Mucosa of rectum (tissue), 2 donors: ENCODE data around the gene TPM2.

ENCODE experiments used
- H3K27ac ChIP-seq, 2 donors: one replicate each; pipeline ENCODE4 v1.7.0; 2013; ENCODE audit warnings: inconsistent platforms in 2 of 2, low read depth in 2 of 2, low read length in 2 of 2
- H3K27me3 ChIP-seq, 2 donors: one replicate each; pipeline ENCODE4 v1.7.0; 2013; ENCODE audit warnings: low read length in 2 of 2; ENCODE audit not compliant: control insufficient read depth in 2 of 2, insufficient read depth in 2 of 2
- H3K36me3 ChIP-seq, 2 donors: one replicate each; pipeline ENCODE4 v1.7.0; 2013; ENCODE audit warnings: low read length in 2 of 2; ENCODE audit not compliant: control insufficient read depth in 2 of 2, insufficient read depth in 2 of 2
- H3K4me1 ChIP-seq, 2 donors: one replicate each; pipeline ENCODE4 v1.7.0; 2013; ENCODE audit warnings: low read length in 2 of 2, mild to moderate bottlenecking in 1 of 2; ENCODE audit not compliant: control insufficient read depth in 2 of 2, insufficient read depth in 2 of 2
- H3K4me3 ChIP-seq, 2 donors: one replicate each; pipeline ENCODE4 v1.7.0; 2013; ENCODE audit warnings: low read length in 2 of 2
- H3K9ac ChIP-seq, 2 donors: one replicate each; pipeline ENCODE4 v1.7.0; 2013; ENCODE audit warnings: low read length in 2 of 2, low read depth in 1 of 2, mild to moderate bottlenecking in 1 of 2
- H3K9me3 ChIP-seq, 2 donors: one replicate each; pipeline ENCODE4 v1.7.0; 2013; ENCODE audit warnings: low read length in 2 of 2; ENCODE audit not compliant: control insufficient read depth in 2 of 2
- donor health status: healthy.
- donor health status: Normal muscosa, but diverticular disease.

The TPM2 gene

GRCh38 chr9:35657546-35658136, 32.1 kb downstream of the TPM2 start, which contains the start of gene RMRP:
TSS of gene RMRP (minus strand) at chr9:35658019.
- H3K9ac ChIP-seq = peak within 1 kb of the TSS; percentile 93 to 98
- H3K36me3 ChIP-seq = peaks cover 0 to 13% of the 10 kb centered on the region in 2 donors
- peak within 1 kb of the TSS; percentile 91 to 94 for H3K4me3 ChIP-seq
- peak within 1 kb of the TSS; percentile 99 for H3K27ac ChIP-seq
- H3K9me3 ChIP-seq = no peaks in the 10 kb centered on the region
- H3K4me1 ChIP-seq = peaks cover 33 to 38% of the 10 kb centered on the region in 2 donors
- H3K27me3 ChIP-seq = no peaks in the 10 kb centered on the region

GRCh38 chr9:35656831-35657545, 32.7 kb downstream of the TPM2 start:
- H3K27ac ChIP-seq = peak overlapping the region; percentile 99
- H3K27me3 ChIP-seq = no peaks in the 10 kb centered on the region
- peaks cover 0 to 10% of the 10 kb centered on the region in 2 donors for H3K36me3 ChIP-seq
- H3K9ac ChIP-seq = peak overlapping the region; percentile 72 to 86
- no peaks in the 10 kb centered on the region for H3K9me3 ChIP-seq
- H3K4me1 ChIP-seq = peaks cover 35 to 39% of the 10 kb centered on the region in 2 donors
- H3K4me3 ChIP-seq = peak overlapping the region; percentile 63 to 91

DNA sequence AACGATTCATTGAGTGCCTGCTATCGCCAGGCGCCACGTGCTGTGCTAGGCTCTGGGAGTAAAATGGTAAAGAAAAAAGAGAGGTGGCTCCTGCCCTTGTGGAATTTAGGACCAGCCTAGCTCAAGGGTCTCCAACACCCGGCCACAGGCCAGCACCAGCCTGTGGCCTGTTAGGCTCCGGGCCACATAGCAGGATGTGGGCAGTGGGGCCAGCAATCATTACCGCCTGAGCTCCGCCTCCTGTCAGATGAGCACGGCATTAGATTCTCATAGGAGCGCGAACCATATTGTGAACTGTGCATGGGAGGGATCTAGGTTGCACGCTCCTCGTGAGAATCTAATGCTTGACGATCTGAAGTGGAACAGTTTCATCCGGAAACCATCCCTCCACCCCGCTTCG, 33.4 kb downstream of the TPM2 start:
- Histone ChIP-seq H3K27me3 (no peaks in the 10 kb centered on the region), H3K4me1 (peaks cover 32 to 37% of the 10 kb centered on the region in 2 donors), H3K27ac (peak overlapping the region in 1 of 2 donors; percentile 99), H3K9ac (no peak overlapping the region), H3K4me3 (no peak overlapping the region), H3K9me3 (no peaks in the 10 kb centered on the region), H3K36me3 (peaks cover 0 to 9% of the 10 kb centered on the region in 2 donors)

DNA sequence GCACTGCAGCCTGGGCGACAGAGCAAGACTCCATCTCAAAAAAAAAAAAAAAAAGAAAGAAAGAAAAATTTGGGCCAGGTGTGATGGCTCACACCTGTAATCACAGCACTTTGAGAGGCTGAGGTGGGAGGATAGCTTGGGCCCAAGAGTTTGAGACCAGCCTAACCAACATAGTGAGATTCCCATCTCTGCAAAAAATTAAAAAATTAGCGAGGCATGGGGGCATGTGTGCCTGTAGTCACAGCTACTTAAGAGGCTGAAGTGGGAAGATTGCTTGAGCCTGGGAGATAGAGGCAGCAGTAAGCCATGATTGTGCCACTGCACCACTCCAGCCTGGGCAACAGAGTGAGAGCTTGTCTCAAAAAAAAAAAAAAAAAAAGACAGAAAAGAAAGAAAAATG, 36.1 kb downstream of the TPM2 start:
- no peak overlapping the region for H3K27ac ChIP-seq
- no peaks in the 10 kb centered on the region for H3K9me3 ChIP-seq
- peaks cover 18 to 21% of the 10 kb centered on the region in 2 donors for H3K4me1 ChIP-seq
- H3K36me3 ChIP-seq = no peaks in the 10 kb centered on the region
- no peak overlapping the region for H3K4me3 ChIP-seq
- H3K27me3 ChIP-seq = no peaks in the 10 kb centered on the region
- no peak overlapping the region for H3K9ac ChIP-seq

DNA sequence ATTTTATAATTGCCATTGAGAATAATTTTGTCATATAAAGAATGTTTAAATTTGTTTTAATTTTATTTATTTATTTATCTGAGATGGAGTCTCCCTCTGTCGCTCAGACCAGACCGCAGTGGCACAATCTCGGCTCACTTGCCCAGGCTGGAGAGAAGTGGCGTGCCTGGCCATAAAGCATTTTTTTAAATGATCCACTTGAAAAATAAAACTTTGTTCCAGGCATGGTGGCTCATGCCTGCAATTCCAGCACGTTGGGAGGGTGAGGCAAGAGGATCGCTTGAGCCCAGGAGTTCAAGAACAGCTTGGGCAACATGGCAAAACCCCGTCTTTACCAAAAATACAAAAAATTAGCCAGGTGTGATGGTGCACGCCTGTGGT, 36.9 kb downstream of the TPM2 start:
- H3K27ac ChIP-seq = peak overlapping the region; percentile 62 to 84
- peaks cover 18 to 20% of the 10 kb centered on the region in 2 donors for H3K4me1 ChIP-seq
- H3K27me3 ChIP-seq = no peaks in the 10 kb centered on the region
- H3K9ac ChIP-seq = no peak overlapping the region
- H3K36me3 ChIP-seq = no peaks in the 10 kb centered on the region
- H3K9me3 ChIP-seq = no peaks in the 10 kb centered on the region
- H3K4me3 ChIP-seq = no peak overlapping the region

GRCh38 chr9:35651956-35652828, 37.5 kb downstream of the TPM2 start:
- no peak overlapping the region for H3K9ac ChIP-seq
- H3K27me3 ChIP-seq = no peaks in the 10 kb centered on the region
- peaks cover 18 to 19% of the 10 kb centered on the region in 2 donors for H3K4me1 ChIP-seq
- no peaks in the 10 kb centered on the region for H3K9me3 ChIP-seq
- no peak overlapping the region for H3K4me3 ChIP-seq
- H3K36me3 ChIP-seq = no peaks in the 10 kb centered on the region
- peak overlapping the region; percentile 81 to 89 for H3K27ac ChIP-seq

GRCh38 chr9:35650341-35651158, 39.2 kb downstream of the TPM2 start, which contains the start of gene SIT1:
TSS of gene SIT1 (minus strand) at chr9:35650931. CDS start at chr9:35650853, 78 bp downstream.
- Histone ChIP-seq H3K27ac (peak within 1 kb of the TSS; percentile 81 to 89), H3K36me3 (no peaks in the 10 kb centered on the region), H3K4me3 (peak within 1 kb of the TSS; percentile 39 to 58), H3K4me1 (peaks cover 22 to 23% of the 10 kb centered on the region in 2 donors), H3K9ac (peak within 1 kb of the TSS in 1 of 2 donors; percentile 24), H3K9me3 (no peaks in the 10 kb centered on the region), H3K27me3 (no peaks in the 10 kb centered on the region)

GRCh38 chr9:35649431-35650340, 40.0 kb downstream of the TPM2 start:
- H3K27me3 ChIP-seq = no peaks in the 10 kb centered on the region
- peaks cover 22 to 24% of the 10 kb centered on the region in 2 donors for H3K4me1 ChIP-seq
- peak overlapping the region; percentile 39 to 58 for H3K4me3 ChIP-seq
- peak overlapping the region in 1 of 2 donors; percentile 52 for H3K27ac ChIP-seq
- no peaks in the 10 kb centered on the region for H3K9me3 ChIP-seq
- H3K36me3 ChIP-seq = no peaks in the 10 kb centered on the region
- H3K9ac ChIP-seq = no peak overlapping the region
